Measurements from ENCODE around the gene GRIK4. TPM values are rescaled to one million over a fixed set of nuclear protein-coding genes. Genes with fewer than 3 reads are reported as not detected.

The GRIK4 gene
- total RNA-seq, 1 experiment from 2014 or later, result not detected

DNA sequence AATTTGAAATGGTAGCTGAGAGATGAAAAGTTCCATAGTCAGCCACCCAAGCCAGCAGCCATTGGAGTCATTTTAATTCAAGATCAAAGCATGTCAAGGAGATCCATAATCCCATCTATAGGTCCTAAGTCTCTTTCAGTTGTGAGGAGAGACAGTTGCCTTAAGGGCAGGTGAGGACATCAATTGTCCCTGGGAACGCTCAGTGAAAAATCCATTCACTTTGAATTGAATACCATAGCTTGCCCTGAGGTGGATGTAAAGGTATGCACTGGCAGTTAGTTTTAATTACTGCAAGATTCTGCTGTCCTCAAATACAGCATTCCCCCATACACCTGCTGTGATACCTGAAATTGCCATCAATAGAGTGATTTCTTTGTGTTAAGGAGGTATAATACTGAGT, 487.0 kb downstream of the GRIK4 start:
- Histone ChIP-seq H3K27ac (no peak overlapping the region), H4K20me1 (ENCODE audit: insufficient read depth) (no peaks in the 10 kb centered on the region), H3K9me3 (ENCODE audit: insufficient read depth, low read depth) (no peaks in the 10 kb centered on the region), H3K4me2 (no peak overlapping the region), H3K79me2 (ENCODE audit: low read depth) (no peaks in the 10 kb centered on the region), H3K4me1 (replicated peaks; ENCODE audit: insufficient read depth) (no peaks in the 10 kb centered on the region), H3K4me3 (no peak overlapping the region), H3K36me3 (ENCODE audit: low read depth) (no peaks in the 10 kb centered on the region), H3K9me2 (ENCODE audit: insufficient read depth) (no peaks in the 10 kb centered on the region), H2AFZ (no peak overlapping the region), H3F3A (ENCODE audit: insufficient read depth, low read depth) (no peaks in the 10 kb centered on the region), H3K27me3 (ENCODE audit: insufficient read depth, low read depth) (peaks cover 97% of the 10 kb centered on the region)
- no TSS peak for BruUV-seq (replicated peaks)
- peak in 1 of 2 experiments; percentile 15 for DNase-seq
- intact Hi-C loops (cut with micrococcal nuclease; ENCODE audit: unreplicated experiment), result no loop called here
- TF ChIP-seq, protein P1, sequence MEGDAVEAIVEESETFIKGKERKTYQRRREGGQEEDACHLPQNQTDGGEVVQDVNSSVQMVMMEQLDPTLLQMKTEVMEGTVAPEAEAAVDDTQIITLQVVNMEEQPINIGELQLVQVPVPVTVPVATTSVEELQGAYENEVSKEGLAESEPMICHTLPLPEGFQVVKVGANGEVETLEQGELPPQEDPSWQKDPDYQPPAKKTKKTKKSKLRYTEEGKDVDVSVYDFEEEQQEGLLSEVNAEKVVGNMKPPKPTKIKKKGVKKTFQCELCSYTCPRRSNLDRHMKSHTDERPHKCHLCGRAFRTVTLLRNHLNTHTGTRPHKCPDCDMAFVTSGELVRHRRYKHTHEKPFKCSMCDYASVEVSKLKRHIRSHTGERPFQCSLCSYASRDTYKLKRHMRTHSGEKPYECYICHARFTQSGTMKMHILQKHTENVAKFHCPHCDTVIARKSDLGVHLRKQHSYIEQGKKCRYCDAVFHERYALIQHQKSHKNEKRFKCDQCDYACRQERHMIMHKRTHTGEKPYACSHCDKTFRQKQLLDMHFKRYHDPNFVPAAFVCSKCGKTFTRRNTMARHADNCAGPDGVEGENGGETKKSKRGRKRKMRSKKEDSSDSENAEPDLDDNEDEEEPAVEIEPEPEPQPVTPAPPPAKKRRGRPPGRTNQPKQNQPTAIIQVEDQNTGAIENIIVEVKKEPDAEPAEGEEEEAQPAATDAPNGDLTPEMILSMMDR (conservative IDR thresholded peaks at IDR 0.05), result no peak
- no peak for TF ChIP-seq EZH2 (IDR thresholded peaks at IDR 0.05; ENCODE audit: low read depth)
- ChIA-PET POLR2A (ENCODE audit: unreplicated experiment) (no interaction called here), CTCF (no interaction called here)

DNA sequence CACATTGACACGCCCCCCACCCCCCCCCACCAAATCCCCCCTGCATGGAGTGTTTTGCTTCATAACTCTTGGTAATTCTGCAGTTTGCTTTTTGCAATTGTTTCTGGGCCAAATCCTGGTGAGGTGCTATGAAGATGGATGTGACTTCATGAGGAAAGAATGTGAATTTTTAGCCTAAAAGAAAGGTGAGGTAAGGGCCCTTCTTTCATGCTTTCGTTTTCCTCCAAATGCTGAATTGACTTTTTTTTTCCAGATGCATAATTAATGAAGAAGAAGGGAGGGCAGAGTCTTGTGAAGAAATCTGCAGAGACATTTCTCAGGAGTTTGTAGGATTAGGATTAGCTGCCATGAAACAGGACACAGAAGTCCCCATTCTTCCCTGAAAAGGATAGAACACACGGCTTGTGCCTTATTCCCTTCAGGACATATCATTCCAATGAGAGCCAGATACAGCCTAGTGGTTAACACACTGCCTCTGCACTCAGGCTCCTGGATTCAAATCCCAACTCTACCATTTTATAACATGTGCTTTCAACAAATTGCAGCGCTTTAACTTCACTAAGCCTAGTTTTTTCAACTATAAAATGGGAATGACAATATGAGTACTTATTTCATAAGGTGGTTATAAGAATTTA, 492.8 kb downstream of the GRIK4 start:
- CTCF ChIA-PET, result no interaction called here
- no peak for TF ChIP-seq EZH2 (IDR thresholded peaks at IDR 0.05; ENCODE audit: low read depth)
- TF ChIP-seq, protein P1 (conservative IDR thresholded peaks at IDR 0.05), result no peak
- Histone ChIP-seq H3K36me3 (ENCODE audit: low read depth) (no peaks in the 10 kb centered on the region), H3K9me2 (ENCODE audit: insufficient read depth) (no peaks in the 10 kb centered on the region), H3F3A (ENCODE audit: insufficient read depth, low read depth) (no peaks in the 10 kb centered on the region), H3K27ac (no peak overlapping the region), H2AFZ (no peak overlapping the region), H3K4me3 (no peak overlapping the region), H3K9me3 (ENCODE audit: insufficient read depth, low read depth) (no peaks in the 10 kb centered on the region), H3K4me2 (no peak overlapping the region), H3K4me1 (replicated peaks; ENCODE audit: insufficient read depth) (no peaks in the 10 kb centered on the region), H4K20me1 (ENCODE audit: insufficient read depth) (no peaks in the 10 kb centered on the region), H3K27me3 (ENCODE audit: insufficient read depth, low read depth) (peaks cover 81% of the 10 kb centered on the region), H3K79me2 (ENCODE audit: low read depth) (no peaks in the 10 kb centered on the region)
- intact Hi-C loops (cut with micrococcal nuclease; ENCODE audit: unreplicated experiment), result no loop called here
- no TSS peak for BruUV-seq (replicated peaks)
- no peak for DNase-seq
- POLR2A ChIA-PET (ENCODE audit: unreplicated experiment), result no interaction called here

DNA sequence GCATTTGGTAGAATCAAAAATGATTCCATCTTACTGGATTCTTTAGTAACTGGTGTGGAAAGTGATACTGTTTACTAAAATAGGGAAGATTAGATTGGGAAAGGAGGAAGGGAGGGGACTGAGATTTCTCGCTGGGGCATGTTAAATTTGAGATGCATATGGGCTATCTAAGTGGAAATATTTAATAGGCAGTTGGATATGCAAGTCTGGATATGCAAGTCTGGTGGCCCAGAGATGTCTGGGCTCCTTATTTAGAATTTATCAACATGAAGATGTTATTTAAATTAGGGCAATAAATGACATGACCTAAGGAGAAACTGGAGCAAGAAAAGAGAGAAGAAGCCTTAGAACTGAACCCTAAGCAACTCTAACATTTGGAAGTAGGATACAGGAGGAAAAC, 495.4 kb downstream of the GRIK4 start:
- H2AFZ ChIP-seq, result no peak overlapping the region
- no peaks in the 10 kb centered on the region for H3K9me2 ChIP-seq (ENCODE audit: insufficient read depth)
- H3F3A ChIP-seq (ENCODE audit: insufficient read depth, low read depth), result no peaks in the 10 kb centered on the region
- CTCF ChIA-PET, result no interaction called here
- no peak overlapping the region for H3K27ac ChIP-seq
- H3K4me3 ChIP-seq, result no peak overlapping the region
- no peaks in the 10 kb centered on the region for H4K20me1 ChIP-seq (ENCODE audit: insufficient read depth)
- H3K36me3 ChIP-seq (ENCODE audit: low read depth), result no peaks in the 10 kb centered on the region
- no peak for TF ChIP-seq EZH2 (IDR thresholded peaks at IDR 0.05; ENCODE audit: low read depth)
- TF ChIP-seq, protein P1 (conservative IDR thresholded peaks at IDR 0.05), result no peak
- no peak overlapping the region for H3K4me2 ChIP-seq
- POLR2A ChIA-PET (ENCODE audit: unreplicated experiment), result no interaction called here
- intact Hi-C loops (cut with micrococcal nuclease; ENCODE audit: unreplicated experiment), result no loop called here
- H3K9me3 ChIP-seq (ENCODE audit: insufficient read depth, low read depth), result no peaks in the 10 kb centered on the region
- peak in 1 of 2 experiments; percentile 3 for DNase-seq
- H3K79me2 ChIP-seq (ENCODE audit: low read depth), result no peaks in the 10 kb centered on the region
- no TSS peak for BruUV-seq (replicated peaks)
- H3K4me1 ChIP-seq (replicated peaks; ENCODE audit: insufficient read depth), result no peaks in the 10 kb centered on the region
- H3K27me3 ChIP-seq (ENCODE audit: insufficient read depth, low read depth), result peaks cover 71% of the 10 kb centered on the region
